D341Med (cell line): ENCODE measurements around the gene ISG15.
"Not testable (repeated sequence)": the region's sequence is repeated elsewhere in the genome, so short reads cannot be mapped to it uniquely, and the experiment has no call there.

ENCODE experiments used
- DNase-seq: peaks from one replicate; pipeline ENCODE4 v3.0.0; 2012; ENCODE audit warnings: low spot score

ISG15 gene

GRCh38 chr1:975365-975764 is 37.9 kb upstream of the ISG15 start:
- DNase-seq: no peak

GRCh38 chr1:975896-976683 is 37.2 kb upstream of the ISG15 start:
- peak; percentile 85 for DNase-seq

GRCh38 chr1:976791-977190 is 36.5 kb upstream of the ISG15 start:
- DNase-seq: not testable (repeated sequence)

- no peak for DNase-seq
These were observed 35.0 kb upstream of the ISG15 start for GRCh38 chr1:978069-978834.

GRCh38 chr1:978835-979743 is 34.2 kb upstream of the ISG15 start:
- no peak for DNase-seq

- no peak for DNase-seq
These were observed 33.6 kb upstream of the ISG15 start for GRCh38 chr1:979744-980072.

GRCh38 chr1:980137-980571 is 33.1 kb upstream of the ISG15 start:
- no peak for DNase-seq

GRCh38 chr1:980602-981395 is 32.5 kb upstream of the ISG15 start:
- no peak for DNase-seq

- no peak for DNase-seq
These were observed 31.8 kb upstream of the ISG15 start for GRCh38 chr1:981491-981954.

- DNase-seq: no peak
These were observed 31.2 kb upstream of the ISG15 start, which contains the start of gene PERM1 for GRCh38 chr1:981955-982558. PERM1 (minus strand) TSS chr1:982093; CDS start chr1:981029, 1,064 bp downstream.

GRCh38 chr1:982765-983436 is 30.4 kb upstream of the ISG15 start:
- no peak for DNase-seq

- peak; percentile 88 for DNase-seq
These were observed 29.4 kb upstream of the ISG15 start for GRCh38 chr1:983798-984475.

GRCh38 chr1:984476-984814 is 28.9 kb upstream of the ISG15 start:
- no peak for DNase-seq

- no peak for DNase-seq
These were observed 28.2 kb upstream of the ISG15 start for GRCh38 chr1:985126-985525.

- DNase-seq: not testable (repeated sequence)
These were observed 25.2 kb upstream of the ISG15 start for GRCh38 chr1:988061-988460.

GRCh38 chr1:991275-991674 is 22.0 kb upstream of the ISG15 start:
- not testable (repeated sequence) for DNase-seq

GRCh38 chr1:991895-992294 is 21.4 kb upstream of the ISG15 start:
- DNase-seq: no peak

- no peak for DNase-seq
These were observed 20.9 kb upstream of the ISG15 start for GRCh38 chr1:992362-992761.

- DNase-seq: no peak
These were observed 19.8 kb upstream of the ISG15 start for GRCh38 chr1:993379-993995.
